Activated CD4-positive, alpha-beta T cell treated with anti-CD3 and anti-CD28 coated beads for 24 hours (primary cell): ENCODE results near the gene CHD1L.
A peak's percentile ranks its signal among the peaks of the same experiment; 100 is the strongest.
"Not testable (repeated sequence)": the region's sequence is repeated elsewhere in the genome, so short reads cannot be mapped to it uniquely, and the experiment has no call there.

ENCODE experiments used
- DNase-seq, 2 donors: peaks; one replicate each; pipeline ENCODE4 v3.0.0-alpha.2; 2020; ENCODE audit warnings: low read depth in 2 of 2

CHD1L gene

GRCh38 chr1:147267711-147268110 is 25.2 kb downstream of the CHD1L start:
- DNase-seq, result no peak

GRCh38 chr1:147270721-147271120 is 28.2 kb downstream of the CHD1L start:
- DNase-seq, result no peak

DNA sequence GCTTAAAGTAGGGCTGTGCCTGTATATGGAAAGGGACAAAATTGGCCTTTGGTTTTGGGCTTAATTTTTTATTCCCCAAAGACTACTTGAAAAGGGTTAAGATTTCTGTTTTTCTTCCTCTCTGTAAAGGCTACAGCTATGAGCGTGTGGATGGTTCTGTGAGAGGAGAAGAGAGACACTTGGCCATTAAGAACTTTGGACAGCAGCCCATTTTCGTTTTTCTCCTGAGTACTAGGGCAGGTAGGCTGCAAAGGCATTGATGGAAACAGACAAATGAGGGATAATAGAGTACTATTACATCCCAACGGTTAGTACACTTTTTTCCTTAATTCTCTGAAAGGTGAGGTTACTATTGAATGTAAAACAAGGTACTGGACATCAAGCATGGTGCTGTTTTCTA is 29.6 kb downstream of the CHD1L start:
- DNase-seq, result no peak

- DNase-seq, result peak in 1 of 2 donors; percentile 4
Measured at GRCh38 chr1:147273409-147274336, 31.2 kb downstream of the CHD1L start.

GRCh38 chr1:147281950-147282349 is 39.5 kb downstream of the CHD1L start:
- DNase-seq, result no peak

DNA sequence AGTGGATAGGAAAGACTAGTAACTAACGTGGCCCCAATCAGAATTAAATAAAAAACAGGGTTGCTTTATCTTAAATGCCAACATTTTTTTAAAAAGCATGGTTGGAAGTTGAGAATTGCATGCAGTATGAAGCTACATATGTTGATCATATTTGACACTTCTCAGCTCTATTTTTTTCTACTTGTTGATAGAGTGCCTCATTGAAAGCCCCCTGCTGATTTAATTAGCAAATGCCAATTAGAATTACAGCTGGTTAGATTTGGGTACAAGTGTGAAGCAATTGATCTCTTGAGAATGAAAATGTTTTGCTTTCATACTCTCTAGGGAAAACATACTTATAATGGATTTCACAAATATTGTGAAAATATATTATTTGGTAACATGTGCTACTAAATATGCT is 40.5 kb downstream of the CHD1L start:
- DNase-seq, result no peak

DNA sequence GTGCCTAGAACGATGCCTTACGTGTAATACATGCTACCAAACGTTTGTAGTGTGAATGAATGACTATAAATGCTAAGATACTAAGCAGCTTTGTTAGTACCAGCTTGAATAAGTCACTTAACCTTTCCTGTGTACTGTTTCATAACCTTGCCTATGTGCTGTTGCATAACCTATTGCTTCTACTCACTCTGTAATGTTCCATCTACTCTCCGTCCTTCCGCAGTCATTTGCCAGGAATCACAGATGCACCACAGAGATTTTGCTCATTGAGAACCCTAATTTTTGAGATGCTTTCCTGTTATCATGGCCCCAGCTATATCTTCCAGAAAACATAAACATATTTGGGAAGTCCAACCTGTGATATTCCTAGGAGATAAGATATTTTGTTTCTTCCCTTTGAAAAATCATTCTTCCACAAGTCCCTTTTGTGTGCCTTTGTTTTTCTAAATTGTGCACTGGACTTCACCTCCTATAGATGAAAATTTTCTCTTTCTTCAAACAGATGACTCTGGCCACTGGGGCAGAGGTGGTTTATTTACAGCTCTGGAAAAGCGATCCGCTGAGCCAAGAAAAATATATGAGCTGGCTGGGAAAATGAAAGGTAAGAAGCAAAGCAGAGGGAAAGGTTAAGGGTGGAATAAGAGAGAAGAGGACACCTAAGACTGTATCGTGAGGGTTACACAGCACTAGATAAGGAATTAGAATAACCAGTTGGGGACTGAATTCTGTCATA is 44.8 kb downstream of the CHD1L start:
- no peak for DNase-seq

- DNase-seq, result no peak
Measured at GRCh38 chr1:147292012-147292411, 49.5 kb downstream of the CHD1L start.

GRCh38 chr1:147292631-147293251 is 50.3 kb downstream of the CHD1L start:
- DNase-seq, result no peak

- no peak for DNase-seq
Measured at GRCh38 chr1:147297438-147297837, 55.0 kb downstream of the CHD1L start.

DNA sequence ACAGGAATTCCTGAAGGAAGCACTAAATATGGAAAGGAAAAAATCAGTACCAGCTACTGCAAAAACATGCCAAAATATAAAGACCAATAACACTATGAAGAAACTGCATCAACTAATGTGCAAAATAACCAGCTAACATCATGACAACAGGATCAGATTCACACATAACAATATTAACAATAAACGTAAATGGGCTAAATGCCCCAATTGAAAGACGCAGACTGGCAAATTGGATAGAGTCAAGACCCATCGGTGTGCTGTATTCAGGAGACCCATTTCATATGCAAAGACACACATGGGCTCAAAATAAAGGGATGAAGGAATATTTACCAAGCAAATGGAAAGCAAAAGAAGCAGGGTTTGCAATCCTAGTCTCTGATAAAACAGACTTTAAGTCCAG is 63.3 kb downstream of the CHD1L start:
- DNase-seq, result not testable (repeated sequence)

- no peak for DNase-seq
Measured at GRCh38 chr1:147316968-147317367, 74.5 kb downstream of the CHD1L start.

GRCh38 chr1:147326933-147327687 is 84.6 kb downstream of the CHD1L start:
- DNase-seq, result not testable (repeated sequence)

GRCh38 chr1:147334292-147334691 is 91.8 kb downstream of the CHD1L start:
- DNase-seq, result no peak

- no peak for DNase-seq
Measured at GRCh38 chr1:147336291-147336690, 93.8 kb downstream of the CHD1L start.

DNA sequence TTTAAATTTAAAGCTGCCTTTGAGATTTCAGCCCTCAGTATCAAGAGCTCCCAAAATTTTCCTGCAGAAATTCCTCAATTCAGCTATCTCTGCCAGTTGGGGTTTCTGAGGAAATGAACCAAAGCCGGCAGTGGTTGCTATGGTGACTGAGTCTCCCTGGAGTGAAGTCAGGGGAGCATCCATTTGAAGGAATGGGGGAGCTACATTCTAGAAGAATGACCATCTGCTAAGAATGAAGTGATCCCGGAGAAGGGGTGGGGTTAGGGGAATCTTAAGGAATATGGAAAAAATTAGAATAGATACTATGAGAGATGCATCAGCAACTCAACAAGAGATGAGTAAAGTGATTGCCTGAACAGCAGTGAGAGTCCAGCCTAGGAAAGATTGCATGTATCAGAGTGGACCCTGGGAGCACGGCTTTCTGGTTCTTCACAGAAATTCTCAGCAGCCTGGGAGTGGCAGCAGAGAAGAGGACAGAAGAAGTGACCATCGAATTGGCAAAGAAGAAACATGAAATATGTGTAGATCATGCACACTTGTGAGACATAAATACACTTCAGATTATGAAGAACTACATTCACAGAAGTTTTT is 94.7 kb downstream of the CHD1L start:
- DNase-seq, result no peak

DNA sequence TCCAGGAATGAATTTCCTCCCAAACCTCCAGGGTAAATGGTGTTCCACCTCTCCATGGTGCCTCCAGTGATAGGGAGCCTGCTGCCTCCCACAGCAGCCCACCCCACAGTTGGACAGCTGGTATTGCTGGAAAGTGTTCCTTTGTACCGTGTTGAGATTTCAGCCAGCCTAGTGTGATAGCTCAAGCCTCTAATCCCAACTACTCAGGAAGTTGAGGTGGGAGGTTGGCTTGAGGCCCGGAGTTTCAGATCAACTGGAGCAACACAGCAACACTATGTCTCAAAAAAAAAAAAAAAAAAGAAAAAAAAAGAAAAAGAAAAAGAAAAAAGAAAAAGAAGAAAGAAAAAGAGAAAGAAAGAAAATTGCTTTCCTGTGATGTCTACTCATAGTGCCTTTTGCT is 96.1 kb downstream of the CHD1L start:
- no peak for DNase-seq

DNA sequence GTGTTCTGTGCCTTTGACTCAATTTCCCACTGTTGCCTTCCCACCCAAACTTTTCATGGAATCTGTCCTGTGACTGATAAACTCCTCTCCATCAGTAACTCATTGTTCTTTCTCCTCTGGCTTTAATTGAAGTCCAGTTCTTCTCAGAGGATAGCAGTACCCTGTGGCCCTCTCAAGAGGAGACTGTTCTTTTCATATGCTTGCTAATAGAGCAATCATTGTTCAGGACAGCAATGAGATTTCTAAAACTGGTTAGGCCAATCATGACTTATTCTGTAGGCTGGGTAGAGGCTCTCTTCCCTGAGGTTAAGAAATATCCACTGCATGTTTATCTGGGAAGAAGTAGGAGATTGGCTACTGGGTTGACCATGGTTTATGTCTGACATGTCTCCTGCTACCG is 98.8 kb downstream of the CHD1L start:
- no peak for DNase-seq
